ENCODE results near the gene ZNF283.
A peak's percentile ranks its signal among the peaks of the same experiment; 100 is the strongest.
"Not testable (repeated sequence)": the region's sequence is repeated elsewhere in the genome, so short reads cannot be mapped to it uniquely, and the experiment has no call there.

The ZNF283 gene

GRCh38 chr19:43799502-43800142 lies 27.5 kb upstream of the ZNF283 start:
- no peak for DNase-seq

GRCh38 chr19:43802216-43802951 lies 24.7 kb upstream of the ZNF283 start, which contains the start of gene LYPD5:
Gene LYPD5 (minus strand): TSS chr19:43802447. CDS start chr19:43802380, 67 bp downstream.
- DNase-seq, result no peak

- DNase-seq, result no peak
Measured at GRCh38 chr19:43804432-43804831, 22.7 kb upstream of the ZNF283 start.

- not testable (repeated sequence) for DNase-seq
Measured at GRCh38 chr19:43806401-43806800, 20.7 kb upstream of the ZNF283 start.

GRCh38 chr19:43806848-43807247 lies 20.3 kb upstream of the ZNF283 start:
- DNase-seq, result no peak

GRCh38 chr19:43807651-43808050 lies 19.5 kb upstream of the ZNF283 start:
- no peak for DNase-seq

GRCh38 chr19:43809762-43810696 lies 17.1 kb upstream of the ZNF283 start:
- DNase-seq, result no peak

GRCh38 chr19:43811837-43812236 lies 15.3 kb upstream of the ZNF283 start:
- no peak for DNase-seq

GRCh38 chr19:43812259-43812658 lies 14.9 kb upstream of the ZNF283 start:
- DNase-seq, result no peak

GRCh38 chr19:43812688-43813087 lies 14.4 kb upstream of the ZNF283 start:
- DNase-seq, result no peak

- DNase-seq, result no peak
Measured at GRCh38 chr19:43814663-43815352, 12.3 kb upstream of the ZNF283 start.

- not testable (repeated sequence) for DNase-seq
Measured at GRCh38 chr19:43817454-43817853, 9.7 kb upstream of the ZNF283 start.

- no peak for DNase-seq
Measured at GRCh38 chr19:43818500-43818899, 8.6 kb upstream of the ZNF283 start.

- DNase-seq, result peak; percentile 49 to 51
Measured at GRCh38 chr19:43820098-43820883, 6.8 kb upstream of the ZNF283 start.

GRCh38 chr19:43820884-43821215 lies 6.3 kb upstream of the ZNF283 start:
- no peak for DNase-seq

- DNase-seq, result not testable (repeated sequence)
Measured at GRCh38 chr19:43823856-43824255, 3.3 kb upstream of the ZNF283 start.

- not testable (repeated sequence) for DNase-seq
Measured at GRCh38 chr19:43824572-43824971, 2.5 kb upstream of the ZNF283 start.

- no peak for DNase-seq
Measured at GRCh38 chr19:43839139-43839538, 12.0 kb downstream of the ZNF283 start.

- no peak for DNase-seq
Measured at GRCh38 chr19:43842007-43842406, 14.9 kb downstream of the ZNF283 start.

GRCh38 chr19:43847246-43847645 lies 20.1 kb downstream of the ZNF283 start:
- no peak for DNase-seq

- no peak for DNase-seq
Measured at GRCh38 chr19:43847884-43848283, 20.8 kb downstream of the ZNF283 start.

- DNase-seq, result no peak
Measured at GRCh38 chr19:43848821-43849220, 21.7 kb downstream of the ZNF283 start.

Measured in activated T-cell treated with anti-CD3 and anti-CD28 coated beads, Interleukin-2, amount 50 U/mL, for 48 hours (primary cell).